ENCODE results near the gene CUL2.

DNA sequence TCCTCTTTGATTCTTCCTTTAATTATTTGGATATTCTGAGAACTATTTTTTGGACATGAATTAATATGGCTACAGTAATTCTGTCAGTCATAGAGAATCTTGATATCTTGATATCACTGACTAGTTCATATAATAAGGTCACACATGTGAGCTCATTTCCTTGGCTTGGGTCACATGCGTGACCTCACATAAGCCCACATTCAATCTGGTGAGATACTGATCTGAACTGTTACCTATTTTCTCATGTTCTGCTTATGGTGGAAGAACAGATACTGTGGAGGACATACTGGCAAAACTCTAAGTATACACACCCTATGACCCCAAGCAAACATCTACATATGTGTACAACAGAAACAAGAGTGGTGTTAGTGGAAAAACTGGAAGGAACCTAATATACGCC lies 44.1 kb downstream of the CUL2 start:
- TF ChIP-seq POLR2A (IDR thresholded peaks at IDR 0.05) (no peak), EP300 (IDR thresholded peaks at IDR 0.05) (no peak)
- TF ChIP-seq, protein P1, sequence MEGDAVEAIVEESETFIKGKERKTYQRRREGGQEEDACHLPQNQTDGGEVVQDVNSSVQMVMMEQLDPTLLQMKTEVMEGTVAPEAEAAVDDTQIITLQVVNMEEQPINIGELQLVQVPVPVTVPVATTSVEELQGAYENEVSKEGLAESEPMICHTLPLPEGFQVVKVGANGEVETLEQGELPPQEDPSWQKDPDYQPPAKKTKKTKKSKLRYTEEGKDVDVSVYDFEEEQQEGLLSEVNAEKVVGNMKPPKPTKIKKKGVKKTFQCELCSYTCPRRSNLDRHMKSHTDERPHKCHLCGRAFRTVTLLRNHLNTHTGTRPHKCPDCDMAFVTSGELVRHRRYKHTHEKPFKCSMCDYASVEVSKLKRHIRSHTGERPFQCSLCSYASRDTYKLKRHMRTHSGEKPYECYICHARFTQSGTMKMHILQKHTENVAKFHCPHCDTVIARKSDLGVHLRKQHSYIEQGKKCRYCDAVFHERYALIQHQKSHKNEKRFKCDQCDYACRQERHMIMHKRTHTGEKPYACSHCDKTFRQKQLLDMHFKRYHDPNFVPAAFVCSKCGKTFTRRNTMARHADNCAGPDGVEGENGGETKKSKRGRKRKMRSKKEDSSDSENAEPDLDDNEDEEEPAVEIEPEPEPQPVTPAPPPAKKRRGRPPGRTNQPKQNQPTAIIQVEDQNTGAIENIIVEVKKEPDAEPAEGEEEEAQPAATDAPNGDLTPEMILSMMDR (IDR thresholded peaks at IDR 0.05) = no peak
